ENCODE results near the gene AP1S1. TPM values are rescaled to one million over a fixed set of nuclear protein-coding genes. Genes with fewer than 3 reads are reported as not detected.
"Not testable (repeated sequence)": the region's sequence is repeated elsewhere in the genome, so short reads cannot be mapped to it uniquely, and the experiment has no call there.

The AP1S1 gene
- total and polyA plus RNA-seq, 2 experiments from 2014 or later: 31.1 to 85.8 TPM

DNA sequence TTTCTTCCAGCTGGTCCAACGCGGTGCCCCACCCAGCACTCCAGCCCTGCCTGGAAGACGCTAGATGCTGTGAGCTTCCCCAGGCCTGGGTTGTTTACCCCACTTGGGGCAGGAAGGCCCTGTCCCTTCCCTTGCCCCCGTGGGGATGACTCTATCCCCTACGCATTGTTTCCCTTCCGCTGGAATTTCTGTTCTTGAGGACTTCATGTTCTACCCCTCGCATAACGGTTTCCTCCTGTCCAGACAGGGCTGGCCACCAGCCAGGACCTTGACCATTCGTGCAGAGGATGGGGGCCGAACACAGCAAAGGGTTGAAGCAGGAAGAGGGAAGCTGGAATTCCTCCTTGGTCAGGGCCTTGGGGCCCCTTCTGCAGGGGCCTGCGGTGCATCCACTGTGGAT lies 42.0 kb upstream of the AP1S1 start:
- H3K27me3 ChIP-seq: no peaks in the 10 kb centered on the region
- no peaks in the 10 kb centered on the region for H3K9me2 ChIP-seq (replicated peaks; ENCODE audit: insufficient read depth)
- H3K9me3 ChIP-seq (ENCODE audit: low read depth): no peaks in the 10 kb centered on the region
- H3K27ac ChIP-seq: peak overlapping the region; percentile 69
- DNase-seq (ENCODE audit: low spot score): no peak
- no peak overlapping the region for H3K4me2 ChIP-seq
- H3K79me2 ChIP-seq: no peaks in the 10 kb centered on the region
- H3K4me1 ChIP-seq (ENCODE audit: insufficient read depth): no peaks in the 10 kb centered on the region
- TF ChIP-seq EZH2phosphoT487 (IDR thresholded peaks at IDR 0.05; ENCODE audit: low read depth, severe bottlenecking, unreplicated experiment) (no peak), EZH2 (IDR thresholded peaks at IDR 0.05; ENCODE audit: borderline replicate concordance) (no peak)
- TF ChIP-seq, protein P1, sequence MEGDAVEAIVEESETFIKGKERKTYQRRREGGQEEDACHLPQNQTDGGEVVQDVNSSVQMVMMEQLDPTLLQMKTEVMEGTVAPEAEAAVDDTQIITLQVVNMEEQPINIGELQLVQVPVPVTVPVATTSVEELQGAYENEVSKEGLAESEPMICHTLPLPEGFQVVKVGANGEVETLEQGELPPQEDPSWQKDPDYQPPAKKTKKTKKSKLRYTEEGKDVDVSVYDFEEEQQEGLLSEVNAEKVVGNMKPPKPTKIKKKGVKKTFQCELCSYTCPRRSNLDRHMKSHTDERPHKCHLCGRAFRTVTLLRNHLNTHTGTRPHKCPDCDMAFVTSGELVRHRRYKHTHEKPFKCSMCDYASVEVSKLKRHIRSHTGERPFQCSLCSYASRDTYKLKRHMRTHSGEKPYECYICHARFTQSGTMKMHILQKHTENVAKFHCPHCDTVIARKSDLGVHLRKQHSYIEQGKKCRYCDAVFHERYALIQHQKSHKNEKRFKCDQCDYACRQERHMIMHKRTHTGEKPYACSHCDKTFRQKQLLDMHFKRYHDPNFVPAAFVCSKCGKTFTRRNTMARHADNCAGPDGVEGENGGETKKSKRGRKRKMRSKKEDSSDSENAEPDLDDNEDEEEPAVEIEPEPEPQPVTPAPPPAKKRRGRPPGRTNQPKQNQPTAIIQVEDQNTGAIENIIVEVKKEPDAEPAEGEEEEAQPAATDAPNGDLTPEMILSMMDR (IDR thresholded peaks at IDR 0.05; ENCODE audit: poor library complexity): no peak
- no peak overlapping the region for H3K4me3 ChIP-seq
- no peak overlapping the region for H2AFZ ChIP-seq
- H3K36me3 ChIP-seq (replicated peaks; ENCODE audit: insufficient read depth, low read depth): no peaks in the 10 kb centered on the region
- 73% methylated on average over 11 of the region's 11 CpGs for WGBS (ENCODE audit: low lambda C conversion rate, missing lambda C conversion rate)
- no peaks in the 10 kb centered on the region for H4K20me1 ChIP-seq (ENCODE audit: insufficient read depth, poor library complexity, severe bottlenecking)

DNA sequence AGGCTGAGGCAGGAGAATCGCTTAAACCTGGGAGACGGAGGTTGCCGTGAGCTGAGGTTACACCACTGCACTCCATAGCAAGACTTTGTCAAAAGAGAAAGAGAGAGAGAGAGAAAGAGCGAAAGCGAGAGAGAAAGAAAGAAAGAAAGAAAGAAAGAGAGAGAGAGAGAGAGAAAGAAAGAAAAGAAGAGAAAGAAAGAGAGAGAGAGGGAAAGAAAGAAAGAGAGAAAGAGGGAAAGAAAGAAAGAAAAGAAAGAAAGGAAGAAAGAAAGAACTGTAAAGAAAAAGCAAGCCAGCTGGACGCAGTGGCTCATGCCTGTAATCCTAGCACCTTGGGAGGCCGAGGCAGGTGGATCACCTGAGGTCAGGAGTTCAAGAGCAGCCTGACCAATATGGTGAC lies 41.1 kb upstream of the AP1S1 start:
- H3K79me2 ChIP-seq; H3K27me3 ChIP-seq; H3K36me3 ChIP-seq (replicated peaks; ENCODE audit: insufficient read depth, low read depth); DNase-seq (ENCODE audit: low spot score); H3K4me2 ChIP-seq; H3K9me2 ChIP-seq (replicated peaks; ENCODE audit: insufficient read depth); H3K27ac ChIP-seq; H2AFZ ChIP-seq; H3K4me1 ChIP-seq (ENCODE audit: insufficient read depth); H3K9me3 ChIP-seq (ENCODE audit: low read depth); H4K20me1 ChIP-seq (ENCODE audit: insufficient read depth, poor library complexity, severe bottlenecking); H3K4me3 ChIP-seq: not testable (repeated sequence)
- WGBS (ENCODE audit: low lambda C conversion rate, missing lambda C conversion rate): 93% methylated on average over 7 of the region's 7 CpGs

DNA sequence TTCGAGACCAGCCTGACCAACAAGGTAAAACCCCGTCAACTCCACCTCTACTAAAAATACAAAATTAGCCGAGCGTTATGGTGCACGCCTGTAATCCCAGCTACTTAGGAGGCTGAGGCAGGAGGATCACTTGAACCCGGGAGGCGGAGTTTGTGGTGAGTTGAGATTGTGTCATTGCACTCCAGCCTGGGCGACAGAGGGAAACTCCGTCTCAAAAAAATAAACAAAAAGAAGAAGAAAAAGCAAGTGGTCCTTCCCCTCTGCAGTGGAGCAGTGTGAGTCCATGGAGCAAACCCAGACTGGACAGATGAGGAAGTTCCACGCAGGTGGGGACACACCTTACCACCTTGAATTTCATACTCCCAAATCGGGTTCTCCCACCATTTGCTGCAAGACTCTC lies 40.4 kb upstream of the AP1S1 start:
- no peaks in the 10 kb centered on the region for H3K9me2 ChIP-seq (replicated peaks; ENCODE audit: insufficient read depth)
- WGBS (ENCODE audit: low lambda C conversion rate, missing lambda C conversion rate): 92% methylated on average over 11 of the region's 11 CpGs
- no peaks in the 10 kb centered on the region for H3K4me1 ChIP-seq (ENCODE audit: insufficient read depth)
- no peaks in the 10 kb centered on the region for H3K36me3 ChIP-seq (replicated peaks; ENCODE audit: insufficient read depth, low read depth)
- TF ChIP-seq, protein P1 (IDR thresholded peaks at IDR 0.05; ENCODE audit: poor library complexity): no peak
- TF ChIP-seq EZH2phosphoT487 (IDR thresholded peaks at IDR 0.05; ENCODE audit: low read depth, severe bottlenecking, unreplicated experiment): no peak
- no peak for TF ChIP-seq EZH2 (IDR thresholded peaks at IDR 0.05; ENCODE audit: borderline replicate concordance)
- no peak overlapping the region for H2AFZ ChIP-seq
- H3K9me3 ChIP-seq (ENCODE audit: low read depth): no peaks in the 10 kb centered on the region
- H3K79me2 ChIP-seq: no peaks in the 10 kb centered on the region
- H3K4me2 ChIP-seq: no peak overlapping the region
- no peaks in the 10 kb centered on the region for H3K27me3 ChIP-seq
- no peak for DNase-seq (ENCODE audit: low spot score)
- no peak overlapping the region for H3K27ac ChIP-seq
- H3K4me3 ChIP-seq: no peak overlapping the region
- no peaks in the 10 kb centered on the region for H4K20me1 ChIP-seq (ENCODE audit: insufficient read depth, poor library complexity, severe bottlenecking)

DNA sequence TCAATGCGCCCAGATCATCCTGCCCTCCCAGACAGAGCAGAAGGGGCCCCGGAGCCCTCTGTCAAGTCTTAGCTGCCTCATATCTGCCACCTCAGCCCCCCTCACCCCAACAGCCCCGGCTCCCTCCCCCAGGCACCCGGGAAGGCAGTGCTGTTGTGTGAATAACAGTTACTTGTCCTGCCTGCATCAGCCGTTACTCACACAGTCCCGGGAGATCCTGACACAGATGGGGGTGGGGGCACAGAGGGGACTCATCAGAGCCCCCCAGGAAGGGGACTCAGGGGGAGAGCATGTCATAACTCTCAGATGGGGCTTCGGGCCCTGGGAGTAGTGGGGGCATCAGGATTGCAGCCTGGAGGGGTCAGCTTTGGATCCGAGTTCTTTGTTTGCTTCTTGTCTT lies 39.8 kb upstream of the AP1S1 start:
- no peak overlapping the region for H2AFZ ChIP-seq
- no peak overlapping the region for H3K4me2 ChIP-seq

More for the DNA sequence above, 39.8 kb upstream of the AP1S1 start:
- Histone ChIP-seq H3K4me3 (no peak overlapping the region), H3K9me3 (ENCODE audit: low read depth) (no peaks in the 10 kb centered on the region), H3K27ac (no peak overlapping the region), H3K36me3 (replicated peaks; ENCODE audit: insufficient read depth, low read depth) (no peaks in the 10 kb centered on the region), H4K20me1 (ENCODE audit: insufficient read depth, poor library complexity, severe bottlenecking) (no peaks in the 10 kb centered on the region), H3K79me2 (no peaks in the 10 kb centered on the region), H3K9me2 (replicated peaks; ENCODE audit: insufficient read depth) (no peaks in the 10 kb centered on the region), H3K27me3 (no peaks in the 10 kb centered on the region), H3K4me1 (ENCODE audit: insufficient read depth) (no peaks in the 10 kb centered on the region)
- TF ChIP-seq, protein P1 (IDR thresholded peaks at IDR 0.05; ENCODE audit: poor library complexity): no peak
- TF ChIP-seq EZH2 (IDR thresholded peaks at IDR 0.05; ENCODE audit: borderline replicate concordance): no peak
- no peak for TF ChIP-seq EZH2phosphoT487 (IDR thresholded peaks at IDR 0.05; ENCODE audit: low read depth, severe bottlenecking, unreplicated experiment)
- DNase-seq (ENCODE audit: low spot score): no peak
- WGBS (ENCODE audit: low lambda C conversion rate, missing lambda C conversion rate): 73% methylated on average over 7 of the region's 8 CpGs
